ENCODE measurements around the gene NET1.

Gene NET1

GRCh38 chr10:5493691-5494090 lies 81.3 kb downstream of the NET1 start:
- Histone ChIP-seq H3K27me3 (replicated peaks; ENCODE audit: control insufficient read depth, insufficient read depth, low read length) (no peaks in the 10 kb centered on the region; the same call in 1 of the 2 replicates), H3K36me3 (ENCODE audit: control insufficient read depth, insufficient read depth, low read length) (no peaks in the 10 kb centered on the region), H3K4me3 (replicated peaks; ENCODE audit: low read depth, low read length) (no peak overlapping the region)
- no peak for TF ChIP-seq CTCF (IDR thresholded peaks at IDR 0.05; ENCODE audit: insufficient read depth, low read length, poor library complexity, severe bottlenecking)
- no peak for DNase-seq (ENCODE audit: extremely low read depth, insufficient read length)

GRCh38 chr10:5494611-5495010 lies 82.3 kb downstream of the NET1 start:
- Histone ChIP-seq H3K36me3 (ENCODE audit: control insufficient read depth, insufficient read depth, low read length) (no peaks in the 10 kb centered on the region), H3K27me3 (replicated peaks; ENCODE audit: control insufficient read depth, insufficient read depth, low read length) (no peaks in the 10 kb centered on the region; the same call in 1 of the 2 replicates), H3K4me3 (replicated peaks; ENCODE audit: low read depth, low read length) (no peak overlapping the region)
- no peak for DNase-seq (ENCODE audit: extremely low read depth, insufficient read length)
- no peak for TF ChIP-seq CTCF (IDR thresholded peaks at IDR 0.05; ENCODE audit: insufficient read depth, low read length, poor library complexity, severe bottlenecking)

GRCh38 chr10:5496261-5497250 lies 84.2 kb downstream of the NET1 start:
- no peak for TF ChIP-seq CTCF (IDR thresholded peaks at IDR 0.05; ENCODE audit: insufficient read depth, low read length, poor library complexity, severe bottlenecking)
- H3K36me3 ChIP-seq (ENCODE audit: control insufficient read depth, insufficient read depth, low read length): no peaks in the 10 kb centered on the region
- H3K4me3 ChIP-seq (replicated peaks; ENCODE audit: low read depth, low read length): no peak overlapping the region
- DNase-seq (ENCODE audit: extremely low read depth, insufficient read length): no peak
- H3K27me3 ChIP-seq (replicated peaks; ENCODE audit: control insufficient read depth, insufficient read depth, low read length): no peaks in the 10 kb centered on the region; the same call in 1 of the 2 replicates

- DNase-seq (ENCODE audit: extremely low read depth, insufficient read length): no peak
- Histone ChIP-seq H3K4me3 (replicated peaks; ENCODE audit: low read depth, low read length) (no peak overlapping the region), H3K27me3 (replicated peaks; ENCODE audit: control insufficient read depth, insufficient read depth, low read length) (no peaks in the 10 kb centered on the region; the same call in 1 of the 2 replicates), H3K36me3 (ENCODE audit: control insufficient read depth, insufficient read depth, low read length) (no peaks in the 10 kb centered on the region)
- TF ChIP-seq CTCF (IDR thresholded peaks at IDR 0.05; ENCODE audit: insufficient read depth, low read length, poor library complexity, severe bottlenecking): no peak
Measured at GRCh38 chr10:5497289-5497688, 84.9 kb downstream of the NET1 start.

GRCh38 chr10:5497948-5498730 lies 85.8 kb downstream of the NET1 start:
- no peak for TF ChIP-seq CTCF (IDR thresholded peaks at IDR 0.05; ENCODE audit: insufficient read depth, low read length, poor library complexity, severe bottlenecking)
- H3K4me3 ChIP-seq (replicated peaks; ENCODE audit: low read depth, low read length): no peak overlapping the region
- DNase-seq (ENCODE audit: extremely low read depth, insufficient read length): no peak
- H3K27me3 ChIP-seq (replicated peaks; ENCODE audit: control insufficient read depth, insufficient read depth, low read length): peaks cover 3% of the 10 kb centered on the region
- H3K36me3 ChIP-seq (ENCODE audit: control insufficient read depth, insufficient read depth, low read length): no peaks in the 10 kb centered on the region
